8988T (cell line): Measurements from ENCODE around the gene CDKN1A.
"Not testable (repeated sequence)": the region's sequence is repeated elsewhere in the genome, so short reads cannot be mapped to it uniquely, and the experiment has no call there.

Experiments
- DNase-seq: peaks from one replicate; pipeline ENCODE4 v3.0.0; 2011

CDKN1A gene

GRCh38 chr6:36722879-36723278, 44.4 kb downstream of the CDKN1A start:
- DNase-seq, result no peak

- not testable (repeated sequence) for DNase-seq
Observed at GRCh38 chr6:36723992-36724391, 45.5 kb downstream of the CDKN1A start.

- peak; percentile 84 for DNase-seq
Observed at GRCh38 chr6:36724514-36725390, 46.2 kb downstream of the CDKN1A start.

GRCh38 chr6:36725581-36725980, 47.1 kb downstream of the CDKN1A start:
- no peak for DNase-seq

- no peak for DNase-seq
Observed at GRCh38 chr6:36727505-36728021, 49.0 kb downstream of the CDKN1A start.

GRCh38 chr6:36728289-36729160, 50.0 kb downstream of the CDKN1A start:
- DNase-seq, result no peak

- DNase-seq, result no peak
Observed at GRCh38 chr6:36729161-36729524, 50.6 kb downstream of the CDKN1A start.

- no peak for DNase-seq
Observed at GRCh38 chr6:36730424-36731380, 52.2 kb downstream of the CDKN1A start.

GRCh38 chr6:36731622-36732310, 53.3 kb downstream of the CDKN1A start:
- no peak for DNase-seq

GRCh38 chr6:36733300-36733699, 54.8 kb downstream of the CDKN1A start:
- no peak for DNase-seq

GRCh38 chr6:36734486-36735060, 56.1 kb downstream of the CDKN1A start:
- DNase-seq, result no peak

GRCh38 chr6:36735110-36736071, 56.9 kb downstream of the CDKN1A start:
- no peak for DNase-seq
